Right cardiac atrium (tissue), 5 donors: Measurements from ENCODE around the gene SMG6. TPM values are rescaled to one million over a fixed set of nuclear protein-coding genes. Genes with fewer than 3 reads are reported as not detected.

Source experiments
- ATAC-seq, 2 donors: fragments of 200-7000 bp; cut with Tn5 transposase; one replicate each; pipeline versions ENCODE4 v1.8.0 to v1.9.1; 2020; ENCODE audit warnings: moderate library complexity in 2 of 2, mild to moderate bottlenecking in 1 of 2
- DNase-seq, 3 donors: peaks; one replicate each; pipeline ENCODE4 v3.0.0-alpha.2; 2020
- H3K27ac ChIP-seq: one replicate; pipeline ENCODE4 v1.5.1; 2013; ENCODE audit warnings: mild to moderate bottlenecking, low read length, control low read depth, moderate library complexity
- H3K27me3 ChIP-seq: one replicate; pipeline ENCODE4 v1.6.1; 2013; ENCODE audit not compliant: control insufficient read depth, insufficient read depth
- H3K4me1 ChIP-seq: one replicate; pipeline ENCODE4 v1.6.1; 2013; ENCODE audit warnings: low read length; ENCODE audit not compliant: control insufficient read depth, insufficient read depth
- H3K4me3 ChIP-seq: one replicate; pipeline ENCODE4 v1.5.1; 2013; ENCODE audit warnings: low read length, control low read depth
- H3K9me3 ChIP-seq: one replicate; pipeline ENCODE4 v1.6.1; 2013; ENCODE audit warnings: low read length; ENCODE audit not compliant: control insufficient read depth
- WGBS: extraction: QIAGEN DNeasy Blood & Tissue Kit; methylation state at CpG from one replicate; pipeline ENCODE4 v1.1.7; 2013; 5-methylcytosine and 5-hydroxymethylcytosine counted together
- intact Hi-C, 4 donors: fragments of 100-400 bp; cut with DNase I; formaldehyde crosslinking; loops; one replicate each; pipeline versions ENCODE4 v1.11.0 to v1.14.0; 2022 to 2023
- polyA plus RNA-seq: library from polyadenylated mRNA; stranded (reverse); fragments of 200-250 nt; gene quantifications from one replicate; pipeline ENCODE4 v1.2.3, GENCODE V29; 2013
- total RNA-seq, 4 donors: library from RNA; stranded (reverse); fragmentation: NEBNext Ultra II Directional; extraction: Animal tissue kit (Norgen Biotek cat#: 25700); gene quantifications; one replicate each; pipeline ENCODE4 v1.2.1, GENCODE V29; 2021
- donor health status: healthy with polysubstance abuse.
- donor health status: DM: no; HTN: yes; CAD: no.
- donor health status: DM: no; HTN: no; CAD: no.
- donor health status: DM: no; HTN: yes; CAD: no; lungs with severe emphysema.
- donor health status: DM: yes; HTN: yes; CAD: no.

SMG6 gene
- total and polyA plus RNA-seq, 5 donors, result 18.7 to 36.0 (median 27.6) TPM

- Histone ChIP-seq H3K27me3 (no peaks in the 10 kb centered on the region), H3K27ac (no peak overlapping the region), H3K4me1 (peaks cover 2% of the 10 kb centered on the region), H3K4me3 (no peak overlapping the region), H3K9me3 (no peaks in the 10 kb centered on the region)
- ATAC-seq (no peak), DNase-seq (peak in 1 of 3 donors; percentile 42)
- intact Hi-C loops, result loop anchor here in 2 of 4 donors (2.0 to 10.0 kb wide), 3 partner anchors 54 to 456 kb away; no protein-coding TSS in a partner anchor
- WGBS, result 49% methylated on average over 6 of the region's 6 CpGs
Observed at GRCh38 chr17:2028737-2029136, 274.8 kb downstream of the SMG6 start.

GRCh38 chr17:2028234-2028614 is 275.4 kb downstream of the SMG6 start:
- intact Hi-C loops, result loop anchor here in 2 of 4 donors (2.0 to 10.0 kb wide), 3 partner anchors 53 to 456 kb away; no protein-coding TSS in a partner anchor
- ATAC-seq, result no peak
- DNase-seq, result no peak
- H3K9me3 ChIP-seq, result no peaks in the 10 kb centered on the region
- 68% methylated on average over 5 of the region's 5 CpGs for WGBS
- no peaks in the 10 kb centered on the region for H3K27me3 ChIP-seq
- peaks cover 2% of the 10 kb centered on the region for H3K4me1 ChIP-seq
- H3K4me3 ChIP-seq, result no peak overlapping the region
- no peak overlapping the region for H3K27ac ChIP-seq

- no peaks in the 10 kb centered on the region for H3K27me3 ChIP-seq
- ATAC-seq (no peak), DNase-seq (peak in 2 of 3 donors; percentile 51 to 71)
- no peak overlapping the region for H3K4me3 ChIP-seq
- WGBS, result 47% methylated on average over 11 of the region's 11 CpGs
- H3K27ac ChIP-seq, result peak overlapping the region; percentile 25
- intact Hi-C loops, result loop anchor here (2.0 to 10.0 kb wide), 4 partner anchors 53 to 455 kb away; no protein-coding TSS in a partner anchor
- H3K4me1 ChIP-seq, result peaks cover 2% of the 10 kb centered on the region
- H3K9me3 ChIP-seq, result no peaks in the 10 kb centered on the region
Observed at GRCh38 chr17:2027528-2028233, 275.9 kb downstream of the SMG6 start.

- H3K4me3 ChIP-seq, result peak overlapping the region; percentile 62
- peak overlapping the region; percentile 74 for H3K27ac ChIP-seq
- ATAC-seq (peak; percentile 55 to 62), DNase-seq (peak; percentile 77 to 91 (median 89))
- H3K9me3 ChIP-seq, result no peaks in the 10 kb centered on the region
- intact Hi-C loops, result loop anchor here (2.0 to 10.0 kb wide), 4 partner anchors 51 to 453 kb away; no protein-coding TSS in a partner anchor
- H3K4me1 ChIP-seq, result no peaks in the 10 kb centered on the region
- WGBS, result 1% methylated on average over 55 of the region's 55 CpGs
- no peaks in the 10 kb centered on the region for H3K27me3 ChIP-seq
Observed at GRCh38 chr17:2025622-2026309, 277.8 kb downstream of the SMG6 start.

GRCh38 chr17:2025220-2025621 is 278.4 kb downstream of the SMG6 start, which contains the start of gene RTN4RL1:
RTN4RL1 (minus strand) TSS chr17:2025334; CDS start chr17:2024865, 469 bp downstream.
- WGBS, result under 1% methylated on average over 47 of the region's 47 CpGs
- DNase-seq (peak; percentile 77 to 91 (median 88)), ATAC-seq (peak; percentile 55 to 59)
- no peaks in the 10 kb centered on the region for H3K4me1 ChIP-seq
- peak within 1 kb of the TSS; percentile 74 for H3K27ac ChIP-seq
- intact Hi-C loops, result loop anchor here in 2 of 4 donors (5.0 to 10.0 kb wide), 2 partner anchors 50 to 453 kb away; no protein-coding TSS in a partner anchor
- no peaks in the 10 kb centered on the region for H3K9me3 ChIP-seq
- no peaks in the 10 kb centered on the region for H3K27me3 ChIP-seq
- H3K4me3 ChIP-seq, result peak within 1 kb of the TSS; percentile 62

- Histone ChIP-seq H3K9me3 (no peaks in the 10 kb centered on the region), H3K27me3 (no peaks in the 10 kb centered on the region), H3K4me1 (no peaks in the 10 kb centered on the region), H3K4me3 (peak overlapping the region; percentile 62), H3K27ac (no peak overlapping the region)
- intact Hi-C loops, result loop anchor here in 2 of 4 donors (5.0 to 10.0 kb wide), 2 partner anchors 50 to 452 kb away; no protein-coding TSS in a partner anchor
- DNase-seq, result peak in 1 of 3 donors; percentile 47
- ATAC-seq, result no peak
- under 1% methylated on average over 73 of the region's 73 CpGs for WGBS
Observed at GRCh38 chr17:2024572-2025219, 278.9 kb downstream of the SMG6 start.

- no peaks in the 10 kb centered on the region for H3K27me3 ChIP-seq
- intact Hi-C loops, result loop anchor here in 1 of 4 donors (10.0 kb wide), 1 partner anchor 49 kb away; no protein-coding TSS in a partner anchor
- peak; percentile 71 to 77 (median 77) for DNase-seq
Observed at GRCh38 chr17:2023692-2024571, 279.7 kb downstream of the SMG6 start.

GRCh38 chr17:2023256-2023655 is 280.3 kb downstream of the SMG6 start:
- Histone ChIP-seq H3K9me3 (no peaks in the 10 kb centered on the region), H3K4me1 (no peaks in the 10 kb centered on the region), H3K4me3 (no peak overlapping the region), H3K27ac (no peak overlapping the region), H3K27me3 (no peaks in the 10 kb centered on the region)
- ATAC-seq (no peak), DNase-seq (peak in 1 of 3 donors; percentile 28)
- intact Hi-C loops, result loop anchor here in 1 of 4 donors (10.0 kb wide), 1 partner anchor 48 kb away; no protein-coding TSS in a partner anchor
- 59% methylated on average over 16 of the region's 16 CpGs for WGBS

More at GRCh38 chr17:2023692-2024571, 279.7 kb downstream of the SMG6 start:
- ATAC-seq, result peak; percentile 6 to 26
- 1% methylated on average over 85 of the region's 85 CpGs for WGBS
- no peaks in the 10 kb centered on the region for H3K9me3 ChIP-seq
- H3K4me1 ChIP-seq, result no peaks in the 10 kb centered on the region
- no peak overlapping the region for H3K27ac ChIP-seq
- peak overlapping the region; percentile 62 for H3K4me3 ChIP-seq

- no peaks in the 10 kb centered on the region for H3K27me3 ChIP-seq
- intact Hi-C loops, result loop anchor here in 1 of 4 donors (10.0 kb wide), 1 partner anchor 48 kb away; no protein-coding TSS in a partner anchor
Observed at GRCh38 chr17:2022647-2023240, 280.8 kb downstream of the SMG6 start.

More at GRCh38 chr17:2022647-2023240, 280.8 kb downstream of the SMG6 start:
- DNase-seq, result peak in 1 of 3 donors; percentile 38
- H3K4me3 ChIP-seq, result no peak overlapping the region
- H3K4me1 ChIP-seq, result no peaks in the 10 kb centered on the region
- H3K9me3 ChIP-seq, result no peaks in the 10 kb centered on the region
- H3K27ac ChIP-seq, result no peak overlapping the region
- WGBS, result 77% methylated on average over 15 of the region's 15 CpGs
- no peak for ATAC-seq
